GM12878 (cell line): ENCODE results near the gene CD96. TPM values are rescaled to one million over a fixed set of nuclear protein-coding genes. Genes with fewer than 3 reads are reported as not detected.

ENCODE experiments used
- BCL11A ChIP-seq: IDR thresholded peaks from 2 replicates; pipeline ENCODE4 v1.6.1; 2011; ENCODE audit warnings: low read depth, low read length
- BCLAF1 ChIP-seq: fragments of 450-650 bp; IDR thresholded peaks from 2 replicates; pipeline ENCODE4 v1.6.1; 2017; ENCODE audit warnings: antibody characterized with exemption, mild to moderate bottlenecking, moderate library complexity
- BMI1 ChIP-seq: fragments of 450-650 bp; IDR thresholded peaks from 2 replicates; pipeline ENCODE4 v1.6.1; 2016; ENCODE audit warnings: mild to moderate bottlenecking, moderate library complexity, borderline replicate concordance
- CBFB ChIP-seq: IDR thresholded peaks from 2 replicates; pipeline ENCODE4 v1.6.1; 2016; ENCODE audit warnings: antibody characterized with exemption, low read depth
- MTA2 ChIP-seq: fragments of 450-650 bp; IDR thresholded peaks from 2 replicates; pipeline ENCODE4 v1.6.1; 2016; ENCODE audit warnings: low read depth, mild to moderate bottlenecking, moderate library complexity
- MTA3 ChIP-seq: IDR thresholded peaks from 2 replicates; pipeline ENCODE4 v1.6.1; 2012; ENCODE audit warnings: low read length, inconsistent platforms, borderline replicate concordance
- NR2C2 ChIP-seq: IDR thresholded peaks from 2 replicates; pipeline ENCODE4 v1.6.1; 2011; ENCODE audit warnings: borderline replicate concordance, low read depth; ENCODE audit not compliant: control insufficient read depth, insufficient read length
- SIN3A ChIP-seq: IDR thresholded peaks from 2 replicates; pipeline ENCODE4 v1.6.1; 2012; ENCODE audit warnings: low read depth, low read length, improper control_type of control experiment
- TBL1XR1 ChIP-seq: IDR thresholded peaks from 2 replicates; pipeline ENCODE4 v1.6.1; 2012; ENCODE audit warnings: low read depth, low read length, improper control_type of control experiment
- ZNF24 ChIP-seq: fragments of 450-650 bp; IDR thresholded peaks from 2 replicates; pipeline ENCODE4 v1.6.1; 2017; ENCODE audit warnings: antibody characterized with exemption, mild to moderate bottlenecking
- polyA plus RNA-seq, 11 experiments: library from polyadenylated mRNA; depleted of rRNA in 4 of 11; unstranded in 6 of 11; stranded (reverse) in 5 of 11; fragments of >200 nt; fragmentation: Nextera tagmentation in 4 of 11; fragmentation: Illumina TruSeq in 1 of 11; extraction: Ambion mirVana in 4 of 11; extraction: Trizol in 1 of 11; gene quantifications; 1 replicate in 1 of 11; 2 replicates in 10 of 11; pipeline versions ENCODE4 v1.2.1 to v1.2.3, GENCODE V29; 2011 to 2016; ENCODE audit warnings: inconsistent platforms in 2 of 11, missing spikeins in 2 of 11, low read depth in 1 of 11
- total RNA-seq, 4 experiments: library from RNA; depleted of rRNA in 3 of 4; stranded (reverse); fragments of >200 nt in 3 of 4; fragmentation: Illumina TruSeq in 1 of 4; extraction: Trizol in 1 of 4; gene quantifications; 2 replicates each; pipeline versions ENCODE4 v1.2.1 to v1.2.3, GENCODE V29; 2013 to 2021
- TF ChIP-seq, protein P1 (sequence below): IDR thresholded peaks from 2 replicates; pipeline ENCODE4 v1.6.1; 2012; ENCODE audit warnings: improper control_type of control experiment, low read depth, low read length; ENCODE audit not compliant: insufficient replicate concordance
- TF ChIP-seq, protein P2 (sequence below): IDR thresholded peaks from 2 replicates; pipeline ENCODE4 v1.6.1; 2011; ENCODE audit warnings: borderline replicate concordance, low read depth, mild to moderate bottlenecking, moderate library complexity, low read length; ENCODE audit not compliant: insufficient read depth, poor library complexity, severe bottlenecking
- TF ChIP-seq, protein P3 (sequence below): fragments of 450-650 bp; IDR thresholded peaks from 2 replicates; pipeline ENCODE4 v1.6.1; 2017; ENCODE audit warnings: borderline replicate concordance

Gene CD96
- total and polyA plus RNA-seq, 10 of the 15 experiments (the other 5 are each of a cell fraction or from before 2014, with no cell fraction given): 0.13 to 10.1 (median 0.47) TPM

DNA sequence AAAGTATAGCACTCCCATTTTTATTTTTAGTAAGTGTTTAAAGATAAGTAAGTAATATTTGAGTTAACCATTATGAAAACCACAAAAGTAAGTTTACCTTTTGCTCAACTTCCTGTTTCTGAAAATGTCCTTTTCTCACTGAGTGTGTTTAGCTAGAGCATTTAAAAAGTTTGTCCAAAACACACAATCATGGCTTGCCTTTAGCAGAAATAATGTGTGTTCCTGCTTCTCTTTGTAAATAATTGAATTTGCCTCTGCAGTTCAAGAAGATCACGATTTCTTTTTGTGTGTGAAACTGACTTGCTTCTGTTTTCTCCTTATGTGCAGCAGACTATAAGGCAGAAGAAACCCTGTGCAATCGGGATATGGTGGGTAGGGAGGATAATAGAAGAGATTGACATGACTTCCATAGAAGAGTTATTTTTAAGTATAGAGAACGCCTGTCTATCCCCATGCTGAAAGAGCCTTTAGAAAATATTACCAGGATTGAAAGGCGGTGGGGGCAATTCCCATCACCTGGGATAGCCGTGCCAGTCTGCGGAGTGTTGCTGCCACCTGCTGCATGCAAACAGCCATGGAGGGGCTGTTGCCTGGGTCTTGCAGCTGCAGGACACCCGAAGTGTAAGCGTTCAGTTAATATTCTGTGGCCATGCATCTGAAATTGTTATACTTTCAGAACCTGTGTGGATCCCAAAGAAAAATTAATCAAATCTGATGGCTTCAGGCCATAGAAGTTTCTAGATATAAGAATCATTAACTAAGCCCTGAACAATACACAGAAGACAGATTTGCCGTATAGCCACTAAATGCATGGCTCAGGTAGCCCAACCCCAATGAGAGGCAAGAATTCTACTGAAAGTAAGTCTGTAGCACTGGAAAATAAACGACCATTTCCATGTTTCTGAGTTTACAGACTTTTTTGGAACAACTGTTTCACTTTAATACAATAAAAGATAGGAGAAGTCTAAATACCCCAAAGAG lies 2.4 kb upstream of the CD96 start (continued):
- TF ChIP-seq, protein P1, sequence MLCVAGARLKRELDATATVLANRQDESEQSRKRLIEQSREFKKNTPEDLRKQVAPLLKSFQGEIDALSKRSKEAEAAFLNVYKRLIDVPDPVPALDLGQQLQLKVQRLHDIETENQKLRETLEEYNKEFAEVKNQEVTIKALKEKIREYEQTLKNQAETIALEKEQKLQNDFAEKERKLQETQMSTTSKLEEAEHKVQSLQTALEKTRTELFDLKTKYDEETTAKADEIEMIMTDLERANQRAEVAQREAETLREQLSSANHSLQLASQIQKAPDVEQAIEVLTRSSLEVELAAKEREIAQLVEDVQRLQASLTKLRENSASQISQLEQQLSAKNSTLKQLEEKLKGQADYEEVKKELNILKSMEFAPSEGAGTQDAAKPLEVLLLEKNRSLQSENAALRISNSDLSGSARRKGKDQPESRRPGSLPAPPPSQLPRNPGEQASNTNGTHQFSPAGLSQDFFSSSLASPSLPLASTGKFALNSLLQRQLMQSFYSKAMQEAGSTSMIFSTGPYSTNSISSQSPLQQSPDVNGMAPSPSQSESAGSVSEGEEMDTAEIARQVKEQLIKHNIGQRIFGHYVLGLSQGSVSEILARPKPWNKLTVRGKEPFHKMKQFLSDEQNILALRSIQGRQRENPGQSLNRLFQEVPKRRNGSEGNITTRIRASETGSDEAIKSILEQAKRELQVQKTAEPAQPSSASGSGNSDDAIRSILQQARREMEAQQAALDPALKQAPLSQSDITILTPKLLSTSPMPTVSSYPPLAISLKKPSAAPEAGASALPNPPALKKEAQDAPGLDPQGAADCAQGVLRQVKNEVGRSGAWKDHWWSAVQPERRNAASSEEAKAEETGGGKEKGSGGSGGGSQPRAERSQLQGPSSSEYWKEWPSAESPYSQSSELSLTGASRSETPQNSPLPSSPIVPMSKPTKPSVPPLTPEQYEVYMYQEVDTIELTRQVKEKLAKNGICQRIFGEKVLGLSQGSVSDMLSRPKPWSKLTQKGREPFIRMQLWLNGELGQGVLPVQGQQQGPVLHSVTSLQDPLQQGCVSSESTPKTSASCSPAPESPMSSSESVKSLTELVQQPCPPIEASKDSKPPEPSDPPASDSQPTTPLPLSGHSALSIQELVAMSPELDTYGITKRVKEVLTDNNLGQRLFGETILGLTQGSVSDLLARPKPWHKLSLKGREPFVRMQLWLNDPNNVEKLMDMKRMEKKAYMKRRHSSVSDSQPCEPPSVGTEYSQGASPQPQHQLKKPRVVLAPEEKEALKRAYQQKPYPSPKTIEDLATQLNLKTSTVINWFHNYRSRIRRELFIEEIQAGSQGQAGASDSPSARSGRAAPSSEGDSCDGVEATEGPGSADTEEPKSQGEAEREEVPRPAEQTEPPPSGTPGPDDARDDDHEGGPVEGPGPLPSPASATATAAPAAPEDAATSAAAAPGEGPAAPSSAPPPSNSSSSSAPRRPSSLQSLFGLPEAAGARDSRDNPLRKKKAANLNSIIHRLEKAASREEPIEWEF: peak; percentile 59
- TF ChIP-seq, protein P2, sequence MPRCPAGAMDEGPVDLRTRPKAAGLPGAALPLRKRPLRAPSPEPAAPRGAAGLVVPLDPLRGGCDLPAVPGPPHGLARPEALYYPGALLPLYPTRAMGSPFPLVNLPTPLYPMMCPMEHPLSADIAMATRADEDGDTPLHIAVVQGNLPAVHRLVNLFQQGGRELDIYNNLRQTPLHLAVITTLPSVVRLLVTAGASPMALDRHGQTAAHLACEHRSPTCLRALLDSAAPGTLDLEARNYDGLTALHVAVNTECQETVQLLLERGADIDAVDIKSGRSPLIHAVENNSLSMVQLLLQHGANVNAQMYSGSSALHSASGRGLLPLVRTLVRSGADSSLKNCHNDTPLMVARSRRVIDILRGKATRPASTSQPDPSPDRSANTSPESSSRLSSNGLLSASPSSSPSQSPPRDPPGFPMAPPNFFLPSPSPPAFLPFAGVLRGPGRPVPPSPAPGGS: no peak
- TF ChIP-seq MTA3 (no peak), BCLAF1 (no peak), TBL1XR1 (0 out of 2 replicates have a peak, but pooled peaks have one; percentile 17), SIN3A (no peak), BMI1 (0 out of 2 replicates have a peak, but pooled peaks have one; percentile 17), BCL11A (no peak), CBFB (0 out of 2 replicates have a peak, but pooled peaks have one; percentile 19), NR2C2 (no peak), ZNF24 (no peak), MTA2 (peak; percentile 33)
- TF ChIP-seq, protein P3, sequence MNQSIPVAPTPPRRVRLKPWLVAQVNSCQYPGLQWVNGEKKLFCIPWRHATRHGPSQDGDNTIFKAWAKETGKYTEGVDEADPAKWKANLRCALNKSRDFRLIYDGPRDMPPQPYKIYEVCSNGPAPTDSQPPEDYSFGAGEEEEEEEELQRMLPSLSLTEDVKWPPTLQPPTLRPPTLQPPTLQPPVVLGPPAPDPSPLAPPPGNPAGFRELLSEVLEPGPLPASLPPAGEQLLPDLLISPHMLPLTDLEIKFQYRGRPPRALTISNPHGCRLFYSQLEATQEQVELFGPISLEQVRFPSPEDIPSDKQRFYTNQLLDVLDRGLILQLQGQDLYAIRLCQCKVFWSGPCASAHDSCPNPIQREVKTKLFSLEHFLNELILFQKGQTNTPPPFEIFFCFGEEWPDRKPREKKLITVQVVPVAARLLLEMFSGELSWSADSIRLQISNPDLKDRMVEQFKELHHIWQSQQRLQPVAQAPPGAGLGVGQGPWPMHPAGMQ: no peak
